ENCODE results near the gene KRT33B. TPM values are rescaled to one million over a fixed set of nuclear protein-coding genes. Genes with fewer than 3 reads are reported as not detected.

KRT33B gene
- total and polyA plus RNA-seq, 2 of the 13 experiments (the other 11 are each of a cell fraction or from before 2014, with no cell fraction given) = not detected

DNA sequence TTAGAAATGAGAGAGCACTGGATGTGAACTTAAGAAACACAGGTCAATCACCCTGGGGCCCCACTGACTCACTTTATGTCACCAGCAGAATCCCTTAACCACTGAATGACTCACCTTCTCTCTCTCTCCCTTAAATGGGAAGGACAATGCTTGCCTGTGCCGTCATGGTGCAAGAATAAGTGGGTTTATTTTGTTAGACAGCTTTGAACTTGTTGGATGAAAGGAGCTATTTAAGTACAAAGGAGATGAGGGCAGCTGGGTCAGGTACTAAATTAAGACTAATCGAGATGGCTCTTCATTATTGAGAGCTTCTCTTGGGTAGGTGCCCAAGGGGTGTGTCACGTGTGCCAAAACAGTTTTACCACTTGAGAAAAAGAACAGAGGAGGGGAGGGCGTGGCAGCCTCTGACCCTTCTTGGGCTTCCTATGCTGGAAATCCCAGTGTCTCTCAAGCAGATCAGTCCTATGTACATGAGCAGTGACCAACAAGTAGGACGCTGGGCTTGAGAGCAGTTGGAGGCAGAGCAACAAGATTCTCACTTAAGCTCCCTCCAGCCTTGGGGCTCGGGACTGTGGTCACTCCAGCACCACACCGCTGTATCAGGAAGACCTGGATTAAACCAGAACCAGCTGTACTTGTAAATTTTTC lies 34.5 kb upstream of the KRT33B start (continued):
- TF ChIP-seq, protein P1, sequence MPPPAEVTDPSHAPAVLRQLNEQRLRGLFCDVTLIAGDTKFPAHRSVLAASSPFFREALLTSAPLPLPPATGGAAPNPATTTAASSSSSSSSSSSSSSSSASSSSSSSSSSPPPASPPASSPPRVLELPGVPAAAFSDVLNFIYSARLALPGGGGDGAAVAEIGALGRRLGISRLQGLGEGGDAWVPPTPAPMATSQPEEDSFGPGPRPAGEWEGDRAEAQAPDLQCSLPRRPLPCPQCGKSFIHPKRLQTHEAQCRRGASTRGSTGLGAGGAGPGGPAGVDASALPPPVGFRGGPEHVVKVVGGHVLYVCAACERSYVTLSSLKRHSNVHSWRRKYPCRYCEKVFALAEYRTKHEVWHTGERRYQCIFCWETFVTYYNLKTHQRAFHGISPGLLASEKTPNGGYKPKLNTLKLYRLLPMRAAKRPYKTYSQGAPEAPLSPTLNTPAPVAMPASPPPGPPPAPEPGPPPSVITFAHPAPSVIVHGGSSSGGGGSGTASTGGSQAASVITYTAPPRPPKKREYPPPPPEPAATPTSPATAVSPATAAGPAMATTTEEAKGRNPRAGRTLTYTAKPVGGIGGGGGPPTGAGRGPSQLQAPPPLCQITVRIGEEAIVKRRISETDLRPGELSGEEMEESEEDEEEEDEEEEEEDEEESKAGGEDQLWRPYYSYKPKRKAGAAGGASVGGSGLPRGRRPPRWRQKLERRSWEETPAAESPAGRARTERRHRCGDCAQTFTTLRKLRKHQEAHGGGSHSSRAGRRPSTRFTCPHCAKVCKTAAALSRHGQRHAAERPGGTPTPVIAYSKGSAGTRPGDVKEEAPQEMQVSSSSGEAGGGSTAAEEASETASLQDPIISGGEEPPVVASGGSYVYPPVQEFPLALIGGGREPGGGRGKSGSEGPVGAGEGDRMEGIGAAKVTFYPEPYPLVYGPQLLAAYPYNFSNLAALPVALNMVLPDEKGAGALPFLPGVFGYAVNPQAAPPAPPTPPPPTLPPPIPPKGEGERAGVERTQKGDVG (CRISPR knock-in tag; IDR thresholded peaks at IDR 0.05; ENCODE audit: borderline replicate concordance) = no peak
- TF ChIP-seq ZNF605 (CRISPR knock-in tag; IDR thresholded peaks at IDR 0.05) (no peak), DMAP1 (CRISPR knock-in tag; IDR thresholded peaks at IDR 0.05) (no peak), SNAPC2 (CRISPR knock-in tag; IDR thresholded peaks at IDR 0.05) (no peak), SMARCE1 (IDR thresholded peaks at IDR 0.05; ENCODE audit: borderline replicate concordance) (no peak), HNRNPH1 (optimal IDR thresholded peaks at IDR 0.05; ENCODE audit: low read depth, low read length) (no peak), ZBTB8A (CRISPR knock-in tag; IDR thresholded peaks at IDR 0.05; ENCODE audit: borderline replicate concordance, low read depth) (no peak), EED (CRISPR knock-in tag; IDR thresholded peaks at IDR 0.05) (no peak), ERF (CRISPR knock-in tag; IDR thresholded peaks at IDR 0.05) (no peak), SAP130 (CRISPR knock-in tag; IDR thresholded peaks at IDR 0.05; ENCODE audit: low read depth) (peak; percentile 61), KDM3A (CRISPR knock-in tag; IDR thresholded peaks at IDR 0.05; ENCODE audit: low read depth) (no peak), RFX5 (IDR thresholded peaks at IDR 0.05; ENCODE audit: low read depth, low read length) (no peak), ZNF709 (CRISPR knock-in tag; IDR thresholded peaks at IDR 0.05) (no peak)
- TF ChIP-seq, protein P2, sequence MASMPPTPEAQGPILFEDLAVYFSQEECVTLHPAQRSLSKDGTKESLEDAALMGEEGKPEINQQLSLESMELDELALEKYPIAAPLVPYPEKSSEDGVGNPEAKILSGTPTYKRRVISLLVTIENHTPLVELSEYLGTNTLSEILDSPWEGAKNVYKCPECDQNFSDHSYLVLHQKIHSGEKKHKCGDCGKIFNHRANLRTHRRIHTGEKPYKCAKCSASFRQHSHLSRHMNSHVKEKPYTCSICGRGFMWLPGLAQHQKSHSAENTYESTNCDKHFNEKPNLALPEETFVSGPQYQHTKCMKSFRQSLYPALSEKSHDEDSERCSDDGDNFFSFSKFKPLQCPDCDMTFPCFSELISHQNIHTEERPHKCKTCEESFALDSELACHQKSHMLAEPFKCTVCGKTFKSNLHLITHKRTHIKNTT (CRISPR knock-in tag; IDR thresholded peaks at IDR 0.05) = no peak
- TF ChIP-seq, protein P3, sequence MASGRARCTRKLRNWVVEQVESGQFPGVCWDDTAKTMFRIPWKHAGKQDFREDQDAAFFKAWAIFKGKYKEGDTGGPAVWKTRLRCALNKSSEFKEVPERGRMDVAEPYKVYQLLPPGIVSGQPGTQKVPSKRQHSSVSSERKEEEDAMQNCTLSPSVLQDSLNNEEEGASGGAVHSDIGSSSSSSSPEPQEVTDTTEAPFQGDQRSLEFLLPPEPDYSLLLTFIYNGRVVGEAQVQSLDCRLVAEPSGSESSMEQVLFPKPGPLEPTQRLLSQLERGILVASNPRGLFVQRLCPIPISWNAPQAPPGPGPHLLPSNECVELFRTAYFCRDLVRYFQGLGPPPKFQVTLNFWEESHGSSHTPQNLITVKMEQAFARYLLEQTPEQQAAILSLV (CRISPR knock-in tag; IDR thresholded peaks at IDR 0.05; ENCODE audit: borderline replicate concordance) = no peak
- TF ChIP-seq, protein P4, sequence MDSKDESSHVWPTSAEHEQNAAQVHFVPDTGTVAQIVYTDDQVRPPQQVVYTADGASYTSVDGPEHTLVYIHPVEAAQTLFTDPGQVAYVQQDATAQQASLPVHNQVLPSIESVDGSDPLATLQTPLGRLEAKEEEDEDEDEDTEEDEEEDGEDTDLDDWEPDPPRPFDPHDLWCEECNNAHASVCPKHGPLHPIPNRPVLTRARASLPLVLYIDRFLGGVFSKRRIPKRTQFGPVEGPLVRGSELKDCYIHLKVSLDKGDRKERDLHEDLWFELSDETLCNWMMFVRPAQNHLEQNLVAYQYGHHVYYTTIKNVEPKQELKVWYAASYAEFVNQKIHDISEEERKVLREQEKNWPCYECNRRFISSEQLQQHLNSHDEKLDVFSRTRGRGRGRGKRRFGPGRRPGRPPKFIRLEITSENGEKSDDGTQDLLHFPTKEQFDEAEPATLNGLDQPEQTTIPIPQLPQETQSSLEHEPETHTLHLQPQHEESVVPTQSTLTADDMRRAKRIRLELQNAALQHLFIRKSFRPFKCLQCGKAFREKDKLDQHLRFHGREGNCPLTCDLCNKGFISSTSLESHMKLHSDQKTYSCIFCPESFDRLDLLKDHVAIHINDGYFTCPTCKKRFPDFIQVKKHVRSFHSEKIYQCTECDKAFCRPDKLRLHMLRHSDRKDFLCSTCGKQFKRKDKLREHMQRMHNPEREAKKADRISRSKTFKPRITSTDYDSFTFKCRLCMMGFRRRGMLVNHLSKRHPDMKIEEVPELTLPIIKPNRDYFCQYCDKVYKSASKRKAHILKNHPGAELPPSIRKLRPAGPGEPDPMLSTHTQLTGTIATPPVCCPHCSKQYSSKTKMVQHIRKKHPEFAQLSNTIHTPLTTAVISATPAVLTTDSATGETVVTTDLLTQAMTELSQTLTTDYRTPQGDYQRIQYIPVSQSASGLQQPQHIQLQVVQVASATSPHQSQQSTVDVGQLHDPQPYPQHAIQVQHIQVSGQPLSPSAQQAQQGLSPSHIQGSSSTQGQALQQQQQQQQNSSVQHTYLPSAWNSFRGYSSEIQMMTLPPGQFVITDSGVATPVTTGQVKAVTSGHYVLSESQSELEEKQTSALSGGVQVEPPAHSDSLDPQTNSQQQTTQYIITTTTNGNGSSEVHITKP (CRISPR knock-in tag; IDR thresholded peaks at IDR 0.05; ENCODE audit: low read depth) = no peak
- TF ChIP-seq, protein P5, sequence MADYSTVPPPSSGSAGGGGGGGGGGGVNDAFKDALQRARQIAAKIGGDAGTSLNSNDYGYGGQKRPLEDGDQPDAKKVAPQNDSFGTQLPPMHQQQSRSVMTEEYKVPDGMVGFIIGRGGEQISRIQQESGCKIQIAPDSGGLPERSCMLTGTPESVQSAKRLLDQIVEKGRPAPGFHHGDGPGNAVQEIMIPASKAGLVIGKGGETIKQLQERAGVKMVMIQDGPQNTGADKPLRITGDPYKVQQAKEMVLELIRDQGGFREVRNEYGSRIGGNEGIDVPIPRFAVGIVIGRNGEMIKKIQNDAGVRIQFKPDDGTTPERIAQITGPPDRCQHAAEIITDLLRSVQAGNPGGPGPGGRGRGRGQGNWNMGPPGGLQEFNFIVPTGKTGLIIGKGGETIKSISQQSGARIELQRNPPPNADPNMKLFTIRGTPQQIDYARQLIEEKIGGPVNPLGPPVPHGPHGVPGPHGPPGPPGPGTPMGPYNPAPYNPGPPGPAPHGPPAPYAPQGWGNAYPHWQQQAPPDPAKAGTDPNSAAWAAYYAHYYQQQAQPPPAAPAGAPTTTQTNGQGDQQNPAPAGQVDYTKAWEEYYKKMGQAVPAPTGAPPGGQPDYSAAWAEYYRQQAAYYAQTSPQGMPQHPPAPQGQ (CRISPR knock-in tag; IDR thresholded peaks at IDR 0.05; ENCODE audit: borderline replicate concordance) = no peak
- TF ChIP-seq, protein P6, sequence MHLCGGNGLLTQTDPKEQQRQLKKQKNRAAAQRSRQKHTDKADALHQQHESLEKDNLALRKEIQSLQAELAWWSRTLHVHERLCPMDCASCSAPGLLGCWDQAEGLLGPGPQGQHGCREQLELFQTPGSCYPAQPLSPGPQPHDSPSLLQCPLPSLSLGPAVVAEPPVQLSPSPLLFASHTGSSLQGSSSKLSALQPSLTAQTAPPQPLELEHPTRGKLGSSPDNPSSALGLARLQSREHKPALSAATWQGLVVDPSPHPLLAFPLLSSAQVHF (CRISPR knock-in tag; IDR thresholded peaks at IDR 0.05) = no peak
